ENCODE results near the gene GZMM. TPM values are rescaled to one million over a fixed set of nuclear protein-coding genes. Genes with fewer than 3 reads are reported as not detected.

The GZMM gene
- total RNA-seq, 1 donor = 0.43 TPM

GRCh38 chr19:594265-594870 is 50.5 kb downstream of the GZMM start:
- DNase-seq (ENCODE audit: low read depth) = no peak
- no peak overlapping the region for H3K4me3 ChIP-seq (ENCODE audit: low read depth, low read length)
- TF ChIP-seq CTCF (IDR thresholded peaks at IDR 0.05; ENCODE audit: insufficient read depth, low read depth, low read length) = no peak

DNA sequence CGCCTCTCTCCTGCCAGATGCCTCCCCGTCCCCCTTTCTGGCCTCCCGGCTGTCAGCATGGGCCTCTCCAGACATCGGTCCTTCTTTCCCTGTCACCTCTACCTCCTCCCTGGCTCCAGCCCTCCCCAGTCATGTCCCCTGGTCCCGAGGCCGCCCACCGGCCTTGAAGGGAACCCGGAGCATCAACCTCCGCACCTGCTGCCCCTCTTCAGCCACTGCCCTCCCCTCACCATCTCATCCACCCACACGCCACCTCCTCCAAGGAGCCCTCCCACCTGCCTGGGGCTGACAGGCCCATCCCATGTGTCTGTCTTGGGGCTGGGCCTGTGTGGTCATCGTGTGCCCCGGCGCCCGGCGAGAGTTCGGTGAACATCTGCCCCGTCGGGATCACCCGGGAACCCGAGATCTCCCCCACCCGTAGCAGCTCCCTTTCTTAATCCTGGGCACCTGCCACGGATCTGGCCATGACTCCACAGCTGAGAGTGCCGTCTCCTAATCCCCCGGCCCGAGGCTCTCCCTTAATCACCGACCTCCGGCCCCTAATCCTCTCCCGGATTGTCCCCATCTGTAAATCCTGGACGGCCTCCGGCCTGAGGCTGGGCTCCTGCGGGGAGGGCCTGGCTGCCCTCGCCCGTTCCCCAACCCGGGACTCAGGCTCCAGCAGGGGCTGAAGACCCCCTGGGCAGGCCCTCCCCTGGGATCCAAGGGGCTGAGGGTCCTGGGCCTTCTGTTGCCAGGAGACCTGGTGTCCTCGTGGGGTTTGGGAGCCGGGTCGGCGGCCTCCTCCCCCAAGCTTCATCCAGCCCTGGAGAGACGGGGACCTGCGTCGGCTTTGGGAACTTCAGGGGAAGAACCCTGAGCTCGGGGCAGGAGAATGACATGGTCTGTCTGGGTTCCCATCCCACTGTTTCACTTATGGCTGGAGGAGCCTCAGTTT is 51.7 kb downstream of the GZMM start:
- H3K4me3 ChIP-seq (ENCODE audit: low read depth, low read length) = no peak overlapping the region
- no peak for TF ChIP-seq CTCF (IDR thresholded peaks at IDR 0.05; ENCODE audit: insufficient read depth, low read depth, low read length)
- no peak for DNase-seq (ENCODE audit: low read depth)

DNA sequence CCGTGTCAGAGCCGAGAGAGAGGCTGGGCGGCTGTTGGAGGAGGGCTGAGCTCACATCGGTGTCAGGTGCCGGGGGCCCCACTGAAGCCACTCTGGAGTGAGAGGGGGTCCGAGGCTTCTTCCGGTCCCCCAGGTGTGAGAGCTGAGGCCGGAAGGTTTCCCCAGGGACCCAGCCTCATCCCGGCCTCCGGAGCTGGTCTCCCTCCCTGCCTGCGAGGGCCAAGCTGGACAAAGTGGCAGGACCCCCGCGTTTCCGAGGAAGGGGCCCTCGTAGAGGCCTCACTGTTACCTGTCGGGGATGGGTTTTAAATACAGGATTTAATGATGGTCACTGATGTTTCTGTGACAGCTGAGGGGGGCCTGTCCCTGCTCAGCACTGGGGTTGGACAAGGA is 52.4 kb downstream of the GZMM start:
- TF ChIP-seq CTCF (IDR thresholded peaks at IDR 0.05; ENCODE audit: insufficient read depth, low read depth, low read length) = no peak
- no peak for DNase-seq (ENCODE audit: low read depth)
- H3K4me3 ChIP-seq (ENCODE audit: low read depth, low read length) = no peak overlapping the region

DNA sequence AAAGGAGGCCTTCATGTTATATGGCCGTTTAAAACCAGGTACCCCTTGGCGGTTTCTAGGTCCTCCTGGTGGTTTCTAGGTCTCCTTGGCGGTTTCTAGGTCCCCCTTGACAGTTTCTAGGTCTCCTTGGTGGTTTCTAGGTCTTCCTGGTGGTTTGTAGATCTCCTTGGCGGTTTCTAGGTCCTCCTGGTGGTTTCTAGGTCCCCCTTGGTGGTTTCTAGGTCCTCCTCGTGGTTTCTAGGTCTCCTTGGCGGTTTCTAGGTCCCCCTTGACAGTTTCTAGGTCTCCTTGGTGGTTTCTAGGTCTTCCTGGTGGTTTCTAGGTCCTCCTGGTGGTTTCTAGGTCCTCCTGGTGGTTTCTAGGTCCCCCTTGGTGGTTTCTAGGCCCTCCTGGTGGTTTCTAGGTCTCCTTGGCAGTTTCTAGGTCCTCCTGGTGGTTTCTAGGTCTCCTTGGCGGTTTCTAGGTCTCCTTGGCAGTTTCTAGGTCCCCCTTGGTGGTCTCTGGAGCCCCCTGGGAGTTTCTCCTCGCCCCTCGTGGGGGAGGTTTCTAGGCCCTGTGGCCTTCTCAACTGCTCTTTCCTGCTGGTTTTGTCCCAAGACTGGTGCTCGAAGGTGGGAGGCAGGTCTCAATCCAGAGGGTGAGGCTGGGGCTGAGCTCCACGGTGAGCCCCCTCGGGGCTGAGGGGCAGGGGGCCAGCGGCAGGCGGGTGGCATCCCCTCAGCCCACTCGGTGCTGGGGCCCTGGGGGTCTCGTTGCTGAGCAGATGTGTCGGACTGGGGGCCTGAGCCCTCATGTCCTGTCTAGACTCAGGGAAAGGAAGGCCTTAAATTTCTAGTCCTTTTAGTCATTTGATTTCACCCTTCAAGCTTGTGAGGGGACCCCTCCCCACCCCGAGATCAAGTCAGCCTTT is 53.8 kb downstream of the GZMM start:
- TF ChIP-seq CTCF (IDR thresholded peaks at IDR 0.05; ENCODE audit: insufficient read depth, low read depth, low read length) = no peak
- no peak for DNase-seq (ENCODE audit: low read depth)
- no peak overlapping the region for H3K4me3 ChIP-seq (ENCODE audit: low read depth, low read length)

Other genes with a start within 250 kb of the GZMM start
- gene MIER2, start 199.3 kb upstream of the GZMM start, total RNA-seq = 18.0 and 19.9 TPM in 2 replicates
- not detected in 2 replicates for gene C2CD4C, start 134.9 kb upstream of the GZMM start, total RNA-seq
- gene SHC2, start 83.0 kb upstream of the GZMM start, total RNA-seq = 0.32 and 0.43 TPM in 2 replicates
- gene MADCAM1, start 47.6 kb upstream of the GZMM start, total RNA-seq = under 0.01 TPM in 2 replicates
- gene TPGS1, start 36.6 kb upstream of the GZMM start, total RNA-seq = 16.8 and 29.3 TPM in 2 replicates
- 52.2 and 53.1 TPM in 2 replicates for gene CDC34, start 12.3 kb upstream of the GZMM start, total RNA-seq
- gene BSG, start 28.5 kb downstream of the GZMM start, total RNA-seq = 191 and 207 TPM in 2 replicates
- gene HCN2, start 45.8 kb downstream of the GZMM start, total RNA-seq = 0.32 and 0.86 TPM in 2 replicates
- gene POLRMT, start 89.5 kb downstream of the GZMM start, total RNA-seq = 23.2 and 25.5 TPM in 2 replicates
- not detected in 2 replicates for gene FGF22, start 95.8 kb downstream of the GZMM start, total RNA-seq
- 30.7 and 50.3 TPM in 2 replicates for gene RNF126, start 119.2 kb downstream of the GZMM start, total RNA-seq
- 49.2 and 83.1 TPM in 2 replicates for gene FSTL3, start 132.3 kb downstream of the GZMM start, total RNA-seq
- not detected in 2 replicates for gene PRSS57, start 151.4 kb downstream of the GZMM start, total RNA-seq
- 0.32 and 1.7 TPM in 2 replicates for gene PALM, start 164.9 kb downstream of the GZMM start, total RNA-seq
- under 0.01 and 0.43 TPM in 2 replicates for gene MISP, start 207.1 kb downstream of the GZMM start, total RNA-seq